ENCODE results near the gene DLGAP4. TPM values are rescaled to one million over a fixed set of nuclear protein-coding genes. Genes with fewer than 3 reads are reported as not detected.

The DLGAP4 gene
- total RNA-seq, 2 experiments from 2014 or later, result 10.5 to 14.6 TPM

DNA sequence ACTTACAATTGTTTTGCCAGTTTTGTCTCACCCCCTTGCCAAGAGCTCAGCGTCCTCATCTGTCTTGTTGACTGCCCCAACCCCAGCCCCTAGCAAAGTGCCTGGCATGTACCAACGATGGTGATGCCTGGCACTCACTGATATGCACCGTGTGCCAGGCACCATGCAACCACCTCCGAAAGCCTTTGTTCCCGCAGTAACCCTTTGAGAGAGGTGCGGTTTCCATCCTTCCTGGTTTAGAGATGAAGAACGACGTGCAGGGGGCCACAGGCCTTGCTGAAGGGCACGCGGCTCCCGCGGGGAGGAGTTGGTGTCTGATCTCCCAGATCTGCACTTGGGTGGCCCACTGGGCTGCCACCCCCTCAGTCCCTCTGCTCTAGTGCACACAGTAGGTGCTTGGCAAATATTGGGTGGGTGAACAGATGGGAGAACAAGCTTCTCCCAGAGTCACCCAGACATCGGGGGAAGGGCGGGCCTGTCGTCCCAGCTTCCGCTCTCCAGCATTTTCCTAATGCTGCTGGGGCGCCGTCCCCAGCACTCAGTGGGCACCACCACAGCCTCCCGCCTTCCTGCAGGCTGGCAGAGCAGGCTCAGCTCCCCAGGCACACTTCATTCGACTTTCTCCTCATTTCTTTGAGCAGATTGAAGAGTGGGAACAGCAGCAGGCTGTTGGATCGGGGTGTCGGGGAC, 35.3 kb downstream of the DLGAP4 start:
- Mint-ChIP-seq H3K4me1 (peaks cover 5% of the 10 kb centered on the region), H3K9me3 (no peaks in the 10 kb centered on the region), H3K36me3 (no peaks in the 10 kb centered on the region), H3K27me3 (peaks cover 14% of the 10 kb centered on the region), H3K27ac (no peak overlapping the region), H3K4me3 (no peak overlapping the region)
- DNase-seq, result no peak

DNA sequence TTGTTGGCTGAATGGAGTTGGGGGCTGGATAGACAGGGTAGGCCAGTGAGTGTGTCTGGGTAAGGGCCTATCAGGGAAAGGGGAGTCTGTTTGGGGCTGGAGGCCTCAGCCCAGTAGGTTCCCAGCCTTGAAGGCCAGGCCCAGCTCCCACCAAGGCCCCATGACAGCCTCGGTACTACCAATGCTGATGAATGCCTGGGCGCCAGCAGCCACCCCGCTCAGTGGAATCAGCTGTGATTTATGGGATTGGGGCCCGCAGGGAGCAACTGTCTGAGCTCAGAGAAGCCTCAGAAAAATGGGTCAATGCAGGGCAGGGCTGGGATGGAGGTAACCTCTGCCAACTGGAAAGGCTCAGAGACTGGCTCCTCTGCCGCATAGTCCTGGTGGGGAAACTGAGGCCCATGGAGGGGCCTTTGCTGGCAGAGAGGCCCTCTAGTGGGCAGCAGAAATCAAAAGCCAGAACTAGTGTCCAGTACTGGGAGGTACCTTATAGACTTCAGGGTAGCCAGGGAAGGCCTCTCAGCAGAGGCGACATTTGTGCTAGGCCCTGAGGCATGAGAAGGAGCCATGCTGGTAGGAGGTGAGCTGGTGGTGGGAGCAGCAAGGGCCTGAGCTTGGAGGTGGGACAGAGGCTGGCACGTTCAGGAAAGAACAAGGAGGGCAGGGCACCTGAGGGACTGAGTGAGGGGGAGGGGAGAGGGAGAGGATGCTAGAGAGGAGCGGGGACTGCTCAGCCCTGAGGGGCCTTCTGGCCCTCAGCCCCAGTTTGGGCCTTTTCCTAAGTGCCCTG, 36.4 kb downstream of the DLGAP4 start:
- H3K9me3 Mint-ChIP-seq, result no peaks in the 10 kb centered on the region
- peaks cover 9% of the 10 kb centered on the region for H3K27me3 Mint-ChIP-seq
- no peaks in the 10 kb centered on the region for H3K36me3 Mint-ChIP-seq
- no peak for DNase-seq
- peaks cover 5% of the 10 kb centered on the region for H3K4me1 Mint-ChIP-seq
- H3K4me3 Mint-ChIP-seq, result no peak overlapping the region
- no peak overlapping the region for H3K27ac Mint-ChIP-seq

DNA sequence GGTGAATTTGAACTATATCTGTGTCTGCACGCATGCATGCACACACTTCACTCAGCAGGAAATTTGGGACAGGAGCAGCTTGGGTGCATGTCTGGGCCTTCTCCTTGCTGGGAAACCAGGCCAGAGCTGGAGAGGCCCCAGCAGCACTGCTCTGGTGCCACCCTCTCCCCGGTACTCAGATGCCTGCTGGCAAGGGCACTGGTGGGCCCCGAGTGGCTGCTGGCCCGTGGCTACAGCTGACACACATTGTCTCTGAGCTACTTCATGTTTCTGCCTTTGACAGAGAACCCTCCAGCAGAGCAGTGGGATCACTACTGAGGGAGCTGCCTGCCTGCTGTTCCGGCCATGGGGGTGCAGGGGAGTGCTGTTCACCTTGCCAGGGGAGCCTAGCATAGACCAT, 37.5 kb downstream of the DLGAP4 start:
- H3K27ac Mint-ChIP-seq, result no peak overlapping the region
- H3K9me3 Mint-ChIP-seq, result no peaks in the 10 kb centered on the region
- H3K36me3 Mint-ChIP-seq, result no peaks in the 10 kb centered on the region
- H3K4me3 Mint-ChIP-seq, result no peak overlapping the region
- H3K27me3 Mint-ChIP-seq, result peaks cover 9% of the 10 kb centered on the region
- no peak for DNase-seq
- peaks cover 5% of the 10 kb centered on the region for H3K4me1 Mint-ChIP-seq

DNA sequence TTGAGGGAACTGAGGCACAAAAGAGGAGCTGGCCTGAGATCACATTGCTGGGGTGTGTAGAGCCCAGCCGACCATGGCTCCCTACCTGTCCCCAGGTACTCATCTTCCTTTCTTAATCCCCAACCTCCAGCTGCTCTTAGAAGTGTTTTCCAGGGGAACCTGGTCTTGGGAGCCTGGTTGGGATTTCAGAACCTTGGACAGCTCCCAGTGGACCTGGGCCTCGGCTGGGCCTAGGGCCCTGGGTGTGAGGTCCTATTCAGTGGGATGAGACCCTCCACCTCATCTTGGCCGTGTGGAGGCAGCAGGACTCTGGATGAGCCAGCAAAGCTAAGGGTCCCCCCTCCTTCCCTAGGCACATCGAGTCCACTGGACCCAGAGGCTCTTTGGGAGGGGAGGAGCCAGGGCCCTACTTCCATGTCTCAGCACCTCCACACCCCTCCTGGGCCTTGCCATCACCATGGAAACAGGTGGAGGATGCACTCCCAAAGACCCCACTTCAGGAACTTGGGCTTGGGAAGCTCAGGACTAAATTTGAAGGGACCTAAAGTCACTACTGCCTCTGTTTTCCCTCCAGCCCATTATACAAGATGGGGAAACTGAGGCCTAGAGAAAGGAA, 38.5 kb downstream of the DLGAP4 start:
- H3K4me1 Mint-ChIP-seq, result peaks cover 2% of the 10 kb centered on the region
- DNase-seq, result no peak
- H3K36me3 Mint-ChIP-seq, result no peaks in the 10 kb centered on the region
- no peak overlapping the region for H3K27ac Mint-ChIP-seq
- H3K4me3 Mint-ChIP-seq, result no peak overlapping the region
- H3K9me3 Mint-ChIP-seq, result no peaks in the 10 kb centered on the region
- H3K27me3 Mint-ChIP-seq, result peaks cover 3% of the 10 kb centered on the region

DNA sequence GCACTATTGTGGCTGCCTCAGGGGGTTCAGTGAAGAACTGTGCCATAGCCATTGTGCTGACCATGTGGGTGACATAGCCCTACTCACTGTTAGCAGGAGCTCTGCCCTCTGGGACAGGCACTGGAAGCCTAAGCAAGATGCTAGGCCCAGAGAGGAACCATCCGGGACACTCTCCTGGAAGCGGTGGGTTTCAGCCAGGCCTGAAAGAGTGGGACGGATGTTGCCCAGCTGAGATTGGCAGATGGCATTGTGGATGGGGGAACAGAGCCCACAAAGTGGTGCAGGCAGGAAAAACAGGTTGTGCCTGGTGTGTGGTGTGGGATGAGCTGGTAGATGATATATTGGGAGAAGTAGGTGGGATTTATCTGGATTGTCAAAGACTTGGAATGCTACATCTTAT, 40.1 kb downstream of the DLGAP4 start:
- Mint-ChIP-seq H3K4me3 (no peak overlapping the region), H3K4me1 (no peaks in the 10 kb centered on the region), H3K36me3 (no peaks in the 10 kb centered on the region), H3K9me3 (no peaks in the 10 kb centered on the region), H3K27ac (no peak overlapping the region), H3K27me3 (no peaks in the 10 kb centered on the region)
- DNase-seq, result no peak

DNA sequence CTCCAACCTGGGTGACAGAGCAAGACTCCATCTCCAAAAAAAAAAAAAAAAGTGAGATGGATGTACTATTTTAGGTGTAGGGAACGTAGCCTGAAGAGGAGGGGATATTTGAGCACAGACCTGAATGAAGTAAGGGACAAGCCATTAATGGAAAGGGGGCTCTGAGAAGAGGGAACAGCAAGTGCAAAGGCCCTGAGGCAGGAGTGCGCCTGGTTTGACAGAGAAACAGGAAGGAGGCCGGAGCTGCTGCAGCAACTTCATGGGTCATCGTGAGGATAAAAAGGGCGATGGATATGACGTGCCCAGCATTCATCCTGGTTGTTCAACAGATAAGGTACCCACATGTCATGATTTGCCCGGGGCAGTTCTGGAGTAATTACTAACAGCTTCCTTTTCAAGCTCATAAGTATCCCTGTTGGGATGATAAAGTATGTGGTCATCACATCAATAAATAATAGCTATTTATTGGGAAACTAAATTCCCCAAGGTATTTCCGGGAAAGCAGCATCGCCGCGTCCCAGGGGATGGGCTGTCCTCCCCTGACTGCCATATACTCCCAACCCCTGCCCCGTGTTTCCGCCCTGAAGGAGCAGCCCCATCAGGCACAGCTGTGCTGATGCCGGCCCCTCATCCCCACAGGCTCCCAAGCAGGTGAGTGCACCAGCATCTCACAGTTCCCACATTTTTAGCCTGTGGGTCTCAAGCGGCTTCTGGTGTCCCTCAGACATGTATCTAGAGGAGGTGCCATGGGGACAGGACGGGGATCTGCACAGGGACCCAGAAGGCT, 43.4 kb downstream of the DLGAP4 start:
- H3K36me3 Mint-ChIP-seq, result no peaks in the 10 kb centered on the region

DNA sequence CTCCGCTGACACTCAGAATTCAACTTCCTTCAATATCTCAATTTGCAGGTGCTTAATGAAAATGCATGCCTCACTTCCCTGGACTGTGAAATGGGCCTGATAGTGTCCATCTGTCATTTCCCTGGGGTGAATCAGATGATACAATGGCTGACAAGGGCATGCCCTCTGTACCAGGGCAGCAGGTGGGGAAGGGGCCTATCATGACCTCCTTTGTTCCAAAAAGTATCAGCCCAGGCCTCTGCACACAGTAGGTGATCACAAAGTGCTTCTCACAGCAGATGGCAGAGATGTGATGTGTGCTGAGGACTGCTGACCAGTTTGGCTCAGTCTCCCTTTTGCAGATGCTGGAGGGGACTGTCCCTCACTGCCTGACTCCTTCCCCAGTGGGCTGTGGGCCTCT, 44.3 kb downstream of the DLGAP4 start:
- H3K27ac Mint-ChIP-seq, result no peak overlapping the region
- H3K36me3 Mint-ChIP-seq, result no peaks in the 10 kb centered on the region

More for the DNA sequence above, 43.4 kb downstream of the DLGAP4 start:
- no peaks in the 10 kb centered on the region for H3K4me1 Mint-ChIP-seq
- DNase-seq, result no peak
- H3K27me3 Mint-ChIP-seq, result peaks cover 3% of the 10 kb centered on the region
- no peak overlapping the region for H3K27ac Mint-ChIP-seq
- no peak overlapping the region for H3K4me3 Mint-ChIP-seq
- no peaks in the 10 kb centered on the region for H3K9me3 Mint-ChIP-seq

DNA sequence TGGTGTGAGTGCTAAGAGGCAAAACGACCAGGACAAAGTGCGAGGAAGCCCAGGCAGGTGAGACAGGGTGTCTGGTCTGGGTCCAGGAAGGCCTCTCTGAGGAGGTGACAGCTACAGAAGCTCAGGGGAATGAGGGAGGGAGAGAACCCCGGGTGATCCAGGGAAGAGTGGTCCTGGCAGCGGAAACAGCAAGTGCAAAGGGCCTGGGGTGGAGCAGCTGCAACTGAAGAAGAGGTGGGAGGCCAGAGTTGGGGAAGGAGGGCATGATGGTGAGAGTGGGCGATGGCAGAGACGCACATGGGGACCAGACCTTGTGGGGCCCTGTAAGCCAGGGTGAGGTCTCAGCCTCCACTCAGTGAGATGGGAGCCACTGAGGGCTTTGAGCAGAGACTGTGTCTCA, 45.8 kb downstream of the DLGAP4 start:
- H3K9me3 Mint-ChIP-seq, result no peaks in the 10 kb centered on the region
- peaks cover 3% of the 10 kb centered on the region for H3K27me3 Mint-ChIP-seq
- no peaks in the 10 kb centered on the region for H3K4me1 Mint-ChIP-seq
- H3K36me3 Mint-ChIP-seq, result no peaks in the 10 kb centered on the region
- no peak overlapping the region for H3K27ac Mint-ChIP-seq
- no peak for DNase-seq
- H3K4me3 Mint-ChIP-seq, result no peak overlapping the region

More for the DNA sequence above, 44.3 kb downstream of the DLGAP4 start:
- Mint-ChIP-seq H3K4me3 (no peak overlapping the region), H3K4me1 (no peaks in the 10 kb centered on the region), H3K9me3 (no peaks in the 10 kb centered on the region), H3K27me3 (peaks cover 3% of the 10 kb centered on the region)
- DNase-seq, result no peak

DNA sequence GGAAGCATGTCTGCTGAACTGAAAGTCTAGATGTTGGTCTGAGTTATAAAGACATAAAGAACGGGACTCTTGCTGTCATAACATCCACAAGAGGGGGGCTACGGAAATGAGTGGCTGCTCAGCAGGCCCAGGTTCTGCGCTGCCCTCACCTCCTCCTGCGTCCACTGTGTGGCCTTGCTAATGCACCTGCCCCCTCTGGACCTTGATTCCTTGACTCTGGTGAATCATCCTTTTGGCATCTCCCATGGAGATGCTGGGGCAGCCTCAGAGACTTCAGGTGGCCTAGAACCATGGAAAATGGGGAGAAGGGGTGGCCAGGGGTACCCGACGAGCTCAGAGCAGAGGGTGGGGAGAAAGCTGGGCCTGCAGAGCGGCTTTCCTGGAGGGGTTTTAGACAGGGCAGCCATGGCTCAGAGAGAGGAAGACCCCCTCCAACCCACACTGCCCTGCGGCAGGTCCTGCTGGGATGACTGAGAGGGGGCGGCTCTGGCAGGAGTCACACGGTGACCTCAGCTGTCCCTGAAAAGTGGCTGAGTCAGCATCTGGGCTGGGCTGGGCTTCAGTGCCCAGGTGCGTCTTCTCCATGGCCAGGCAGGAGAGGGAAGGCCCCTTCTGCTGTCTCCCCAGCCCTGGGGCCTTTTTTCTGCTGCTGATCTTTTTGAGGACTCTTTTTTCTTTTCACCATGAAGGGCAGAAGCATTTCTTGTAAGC, 46.9 kb downstream of the DLGAP4 start:
- H3K9me3 Mint-ChIP-seq, result no peaks in the 10 kb centered on the region
- no peak overlapping the region for H3K4me3 Mint-ChIP-seq
- peaks cover 3% of the 10 kb centered on the region for H3K27me3 Mint-ChIP-seq
- H3K4me1 Mint-ChIP-seq, result no peaks in the 10 kb centered on the region
- H3K27ac Mint-ChIP-seq, result no peak overlapping the region
- no peaks in the 10 kb centered on the region for H3K36me3 Mint-ChIP-seq
- no peak for DNase-seq

DNA sequence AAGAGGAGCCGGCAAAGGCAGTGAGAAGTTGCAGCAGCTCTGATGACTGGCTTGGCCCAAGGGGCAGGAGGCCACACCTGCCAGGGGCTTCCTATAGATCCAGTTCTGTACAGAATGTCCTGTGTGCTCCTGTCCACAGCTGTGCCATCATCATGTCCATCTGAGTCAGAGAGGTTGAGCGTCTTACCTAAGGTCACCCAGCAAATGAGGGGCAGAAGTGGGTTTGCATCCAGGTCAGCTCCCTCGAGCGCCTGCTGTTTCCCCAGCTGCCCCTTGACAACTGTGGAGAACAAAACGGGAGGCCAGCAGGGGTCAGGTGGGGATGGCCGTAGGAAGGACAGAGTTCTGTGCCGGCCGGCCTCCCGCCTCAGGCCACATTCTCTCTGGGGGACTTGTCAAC, 47.6 kb downstream of the DLGAP4 start:
- peaks cover 3% of the 10 kb centered on the region for H3K27me3 Mint-ChIP-seq
- no peak overlapping the region for H3K4me3 Mint-ChIP-seq
- DNase-seq, result no peak
- H3K27ac Mint-ChIP-seq, result no peak overlapping the region
- no peaks in the 10 kb centered on the region for H3K9me3 Mint-ChIP-seq
- H3K4me1 Mint-ChIP-seq, result no peaks in the 10 kb centered on the region
- no peaks in the 10 kb centered on the region for H3K36me3 Mint-ChIP-seq

DNA sequence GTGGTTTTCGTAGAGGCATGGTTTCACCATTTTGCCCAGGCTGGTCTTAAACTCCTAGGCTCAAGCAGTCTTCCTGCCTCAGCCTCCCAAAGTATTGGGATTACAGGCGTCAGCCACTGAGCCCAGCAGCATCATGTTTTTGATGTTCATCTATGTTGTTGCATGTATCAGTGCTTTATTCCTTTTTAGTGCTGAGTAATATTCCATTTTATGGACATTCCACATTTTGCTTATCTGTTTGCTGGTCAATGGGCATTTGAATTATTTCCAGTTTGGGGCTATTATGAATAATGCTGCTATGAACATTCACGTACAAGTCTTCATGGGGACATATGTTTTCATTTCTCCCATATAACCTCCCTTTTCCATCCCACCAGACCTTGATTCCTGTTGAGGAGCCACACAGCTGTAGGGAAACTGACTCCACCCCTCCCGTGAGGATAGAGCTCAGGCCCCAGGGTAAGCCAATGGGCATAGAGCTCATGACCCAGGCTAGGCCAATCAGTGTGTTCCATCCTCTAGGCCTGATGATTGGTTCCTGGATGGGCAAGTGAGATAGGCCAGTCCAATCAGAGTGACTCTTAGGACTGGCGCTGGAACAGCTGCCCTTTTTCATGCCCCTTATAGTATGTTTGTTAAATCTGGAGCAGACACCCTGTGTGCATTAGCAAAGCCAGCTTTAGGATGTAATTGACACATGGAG, 49.5 kb downstream of the DLGAP4 start:
- Mint-ChIP-seq H3K4me3 (no peak overlapping the region), H3K36me3 (no peaks in the 10 kb centered on the region), H3K27ac (no peak overlapping the region), H3K27me3 (peaks cover 3% of the 10 kb centered on the region), H3K9me3 (no peaks in the 10 kb centered on the region), H3K4me1 (no peaks in the 10 kb centered on the region)
- no peak for DNase-seq

DNA sequence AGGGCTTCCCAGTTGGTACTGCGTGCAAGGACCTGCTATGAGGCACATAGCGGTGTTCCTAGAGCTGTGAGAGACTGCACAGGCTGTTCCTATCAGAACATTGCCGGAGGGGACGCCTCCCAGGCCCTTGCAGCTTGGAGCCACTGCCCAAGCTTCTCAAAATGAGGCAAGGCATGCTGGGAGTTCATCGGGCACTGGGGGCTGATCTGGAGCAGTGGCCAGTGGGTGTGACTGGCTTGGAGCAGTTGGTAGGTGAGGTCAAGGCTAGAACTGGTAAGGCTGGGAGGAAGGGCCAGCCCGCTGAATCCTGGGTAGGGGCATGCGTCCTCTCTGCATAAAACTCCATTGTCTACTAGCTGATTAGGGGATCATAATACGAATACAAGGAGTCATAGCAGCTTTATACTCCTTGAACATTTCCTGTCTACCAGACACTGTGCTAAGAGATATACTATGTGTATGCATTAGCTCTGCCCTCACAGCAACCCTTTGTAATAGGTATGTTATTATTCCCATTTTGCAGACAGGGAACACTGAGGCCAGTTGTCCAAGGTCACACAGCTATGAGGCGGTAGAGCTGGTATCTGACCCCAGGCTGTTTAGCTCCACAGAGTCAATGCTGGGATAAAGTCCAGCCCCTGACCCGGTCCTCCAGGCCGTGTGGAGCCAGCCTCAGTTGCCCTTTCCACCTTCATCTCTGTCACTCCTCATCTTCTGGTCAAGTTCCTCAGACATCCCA, 53.7 kb downstream of the DLGAP4 start:
- no peaks in the 10 kb centered on the region for H3K4me1 Mint-ChIP-seq
- no peak for DNase-seq
- no peaks in the 10 kb centered on the region for H3K36me3 Mint-ChIP-seq
- no peak overlapping the region for H3K4me3 Mint-ChIP-seq
- H3K27me3 Mint-ChIP-seq, result peaks cover 3% of the 10 kb centered on the region
- H3K9me3 Mint-ChIP-seq, result no peaks in the 10 kb centered on the region
- H3K27ac Mint-ChIP-seq, result no peak overlapping the region

DNA sequence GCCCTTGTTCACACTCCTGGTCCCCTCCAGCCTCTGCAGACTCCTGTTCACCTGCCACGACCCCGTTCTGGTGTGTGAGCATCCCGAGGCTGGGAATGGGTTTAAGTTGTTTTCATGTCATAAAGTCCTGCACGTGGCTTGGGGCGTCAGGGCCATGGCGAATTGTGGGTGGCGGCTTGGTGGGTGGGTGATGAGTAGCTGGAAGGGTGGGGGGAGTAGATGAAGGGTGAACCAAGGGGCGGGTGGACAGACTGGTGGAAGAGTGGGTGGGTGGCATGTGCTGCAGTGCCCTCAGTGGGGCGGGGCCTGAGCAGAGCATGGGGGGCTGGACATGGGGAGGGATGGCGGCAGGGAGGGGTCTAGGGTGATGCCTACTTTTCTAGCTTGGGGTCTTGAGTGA, 54.3 kb downstream of the DLGAP4 start:
- peaks cover 3% of the 10 kb centered on the region for H3K27me3 Mint-ChIP-seq

More for the DNA sequence above, 54.3 kb downstream of the DLGAP4 start:
- no peak for DNase-seq
- H3K9me3 Mint-ChIP-seq, result no peaks in the 10 kb centered on the region
- H3K27ac Mint-ChIP-seq, result no peak overlapping the region
- H3K4me1 Mint-ChIP-seq, result no peaks in the 10 kb centered on the region
- H3K36me3 Mint-ChIP-seq, result no peaks in the 10 kb centered on the region
- H3K4me3 Mint-ChIP-seq, result no peak overlapping the region

Data from activated naive CD8-positive, alpha-beta T cell treated with anti-CD3 and anti-CD28 coated beads for 36 hours (primary cell).